GM12874 (cell line): ENCODE data around the gene SEZ6L.

ENCODE experiments used
- TF ChIP-seq, protein P1 (sequence below): IDR thresholded peaks from 2 replicates; pipeline ENCODE4 v1.5.1; 2011; ENCODE audit warnings: low read depth, mild to moderate bottlenecking, control low read depth, low read length, moderate library complexity; ENCODE audit not compliant: insufficient read depth

The SEZ6L gene

DNA sequence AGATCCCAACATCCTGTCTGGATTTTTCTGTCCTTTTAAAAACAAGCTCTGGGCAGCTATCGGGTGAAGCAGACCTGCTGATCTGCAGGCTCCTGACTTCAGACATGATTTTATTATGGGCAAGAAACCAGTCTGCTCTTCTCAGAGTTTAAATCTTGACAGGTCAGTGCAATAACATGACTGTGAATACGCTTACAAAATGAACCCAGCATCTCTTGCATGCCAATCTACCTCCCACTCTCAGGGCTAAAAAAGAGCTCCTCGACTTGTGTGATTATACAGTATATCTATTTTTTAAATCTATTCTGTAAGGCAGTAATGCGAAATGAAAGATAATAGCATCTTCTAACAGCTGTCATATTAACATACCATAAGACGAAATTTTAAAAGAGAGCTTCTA, 241.1 kb downstream of the SEZ6L start:
- TF ChIP-seq, protein P1, sequence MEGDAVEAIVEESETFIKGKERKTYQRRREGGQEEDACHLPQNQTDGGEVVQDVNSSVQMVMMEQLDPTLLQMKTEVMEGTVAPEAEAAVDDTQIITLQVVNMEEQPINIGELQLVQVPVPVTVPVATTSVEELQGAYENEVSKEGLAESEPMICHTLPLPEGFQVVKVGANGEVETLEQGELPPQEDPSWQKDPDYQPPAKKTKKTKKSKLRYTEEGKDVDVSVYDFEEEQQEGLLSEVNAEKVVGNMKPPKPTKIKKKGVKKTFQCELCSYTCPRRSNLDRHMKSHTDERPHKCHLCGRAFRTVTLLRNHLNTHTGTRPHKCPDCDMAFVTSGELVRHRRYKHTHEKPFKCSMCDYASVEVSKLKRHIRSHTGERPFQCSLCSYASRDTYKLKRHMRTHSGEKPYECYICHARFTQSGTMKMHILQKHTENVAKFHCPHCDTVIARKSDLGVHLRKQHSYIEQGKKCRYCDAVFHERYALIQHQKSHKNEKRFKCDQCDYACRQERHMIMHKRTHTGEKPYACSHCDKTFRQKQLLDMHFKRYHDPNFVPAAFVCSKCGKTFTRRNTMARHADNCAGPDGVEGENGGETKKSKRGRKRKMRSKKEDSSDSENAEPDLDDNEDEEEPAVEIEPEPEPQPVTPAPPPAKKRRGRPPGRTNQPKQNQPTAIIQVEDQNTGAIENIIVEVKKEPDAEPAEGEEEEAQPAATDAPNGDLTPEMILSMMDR, result no peak

DNA sequence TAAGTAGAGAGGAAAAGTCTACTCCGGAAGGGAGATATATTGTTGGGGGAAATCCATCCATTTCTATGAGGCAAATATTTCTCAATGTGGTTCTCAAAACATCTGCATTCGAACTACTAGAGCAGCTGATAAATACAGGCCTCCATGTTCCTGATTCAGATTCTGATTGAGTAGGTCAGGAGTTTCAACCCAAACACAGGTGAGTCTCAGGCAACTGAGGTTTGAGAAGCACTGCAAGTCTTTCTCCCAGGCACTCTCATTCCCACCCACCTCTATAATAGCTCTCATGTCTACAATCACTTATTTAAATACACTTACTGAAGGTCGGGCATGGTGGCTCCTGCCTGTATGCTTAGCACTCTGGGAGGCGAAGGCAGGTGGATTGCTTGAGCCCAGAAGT, 245.1 kb downstream of the SEZ6L start:
- TF ChIP-seq, protein P1, result no peak

DNA sequence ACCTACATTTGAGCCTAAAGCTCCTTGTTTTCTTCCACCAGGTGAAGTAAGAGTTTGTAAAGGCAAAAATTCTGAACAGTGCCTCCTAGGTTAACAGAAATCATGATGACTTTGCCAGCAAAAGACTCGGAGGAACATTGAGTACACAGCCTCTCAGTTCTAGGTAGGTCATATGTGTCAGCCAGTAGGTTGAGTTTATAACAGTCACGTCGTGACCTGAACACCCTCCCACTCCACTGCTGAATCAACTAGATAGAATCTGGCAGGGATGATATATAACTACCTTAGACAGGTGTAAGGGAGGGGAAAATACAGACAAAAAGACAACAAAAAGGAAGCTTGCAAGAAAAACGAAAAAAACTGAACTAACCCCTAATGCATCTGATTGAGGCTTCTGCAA, 247.0 kb downstream of the SEZ6L start:
- TF ChIP-seq, protein P1, result no peak

DNA sequence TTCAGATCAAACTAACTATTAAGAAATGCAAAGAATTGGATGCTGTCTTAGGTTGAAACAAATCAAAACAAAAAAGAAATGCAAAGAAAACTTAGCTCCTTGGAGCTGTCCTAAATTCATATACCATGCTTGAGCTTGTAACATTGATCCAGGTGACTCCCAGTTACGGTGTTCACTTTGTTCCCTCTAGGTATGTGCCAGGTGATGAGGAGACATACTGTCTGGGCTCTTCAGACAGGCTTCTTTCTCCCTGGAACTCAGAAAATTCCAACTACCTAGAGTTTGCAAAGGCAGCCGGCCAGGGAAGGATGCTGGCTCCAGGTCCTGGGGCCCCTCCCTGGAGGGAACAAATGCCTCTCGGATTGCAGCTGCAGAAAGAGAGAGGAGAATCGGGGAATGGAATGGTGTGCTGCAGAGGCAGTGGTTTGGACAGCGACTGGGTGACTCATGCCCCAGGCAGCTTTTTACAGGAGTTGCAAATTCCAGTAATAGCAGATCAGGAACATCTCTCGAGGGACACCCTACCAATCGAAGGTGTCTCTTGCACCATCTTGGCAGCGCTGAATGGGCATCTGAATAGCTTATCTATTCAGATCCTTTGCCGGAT, 247.5 kb downstream of the SEZ6L start:
- TF ChIP-seq, protein P1, result no peak

DNA sequence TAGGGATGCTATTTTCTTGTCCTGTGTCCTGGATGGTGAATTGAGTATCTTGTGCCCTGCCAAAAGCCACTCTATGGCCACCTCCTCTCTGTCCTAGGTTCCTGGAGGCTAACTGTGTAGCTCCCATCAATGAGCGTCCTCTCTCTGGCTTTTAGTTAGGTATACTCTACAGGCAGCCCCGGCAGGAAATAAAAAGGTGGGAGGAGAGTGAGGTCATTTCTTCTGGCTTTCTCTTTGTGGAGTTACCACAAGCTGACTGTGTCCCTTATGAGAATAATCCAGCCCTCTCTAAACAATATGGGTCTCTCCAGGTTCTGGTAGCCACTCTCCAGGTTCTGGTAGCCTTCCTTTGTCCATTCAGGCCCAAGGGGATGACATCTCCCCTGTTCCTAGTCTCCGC, 248.1 kb downstream of the SEZ6L start:
- TF ChIP-seq, protein P1, result no peak

DNA sequence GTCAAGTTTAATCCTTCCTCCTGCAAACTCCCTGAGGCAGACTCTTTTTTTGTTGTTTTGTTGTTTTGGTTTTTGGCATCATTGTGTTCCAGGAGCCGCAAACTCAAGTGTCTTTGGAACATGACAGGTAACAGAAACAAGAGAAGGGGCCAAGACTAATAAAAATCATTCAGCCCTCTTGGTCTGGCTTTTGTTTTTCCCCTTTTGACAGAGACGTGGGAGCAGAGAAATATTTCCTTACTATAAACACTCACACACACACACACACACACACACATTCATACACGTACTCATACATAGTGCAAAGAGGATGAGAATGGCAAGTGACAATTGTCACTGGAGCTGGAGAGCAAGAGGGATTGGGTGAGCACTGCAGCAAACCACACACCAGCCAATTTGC, 249.4 kb downstream of the SEZ6L start:
- TF ChIP-seq, protein P1, result no peak

DNA sequence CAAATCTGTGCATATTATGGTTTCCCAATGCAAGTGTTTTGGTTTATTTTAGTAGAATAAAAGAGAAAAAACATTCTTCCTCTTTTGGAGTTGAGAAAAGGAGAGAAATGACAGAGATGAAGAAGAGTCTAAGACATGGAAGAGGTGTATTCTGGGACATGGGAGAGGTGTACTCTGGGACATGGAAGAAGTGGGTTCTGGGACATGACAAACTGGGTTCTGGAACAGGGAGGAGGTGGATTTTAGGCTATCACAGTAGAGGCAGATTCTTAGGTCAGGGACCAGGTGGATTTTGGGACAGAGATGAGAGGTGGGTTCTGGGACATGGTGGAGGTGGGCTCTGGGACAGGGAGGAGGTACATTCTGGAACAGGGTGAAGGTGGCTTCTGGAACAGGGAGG, 257.7 kb downstream of the SEZ6L start:
- TF ChIP-seq, protein P1, result no peak
